Measurements from ENCODE around the gene PDE4D.
"Not testable (repeated sequence)": the region's sequence is repeated elsewhere in the genome, so short reads cannot be mapped to it uniquely, and the experiment has no call there.

The PDE4D gene

DNA sequence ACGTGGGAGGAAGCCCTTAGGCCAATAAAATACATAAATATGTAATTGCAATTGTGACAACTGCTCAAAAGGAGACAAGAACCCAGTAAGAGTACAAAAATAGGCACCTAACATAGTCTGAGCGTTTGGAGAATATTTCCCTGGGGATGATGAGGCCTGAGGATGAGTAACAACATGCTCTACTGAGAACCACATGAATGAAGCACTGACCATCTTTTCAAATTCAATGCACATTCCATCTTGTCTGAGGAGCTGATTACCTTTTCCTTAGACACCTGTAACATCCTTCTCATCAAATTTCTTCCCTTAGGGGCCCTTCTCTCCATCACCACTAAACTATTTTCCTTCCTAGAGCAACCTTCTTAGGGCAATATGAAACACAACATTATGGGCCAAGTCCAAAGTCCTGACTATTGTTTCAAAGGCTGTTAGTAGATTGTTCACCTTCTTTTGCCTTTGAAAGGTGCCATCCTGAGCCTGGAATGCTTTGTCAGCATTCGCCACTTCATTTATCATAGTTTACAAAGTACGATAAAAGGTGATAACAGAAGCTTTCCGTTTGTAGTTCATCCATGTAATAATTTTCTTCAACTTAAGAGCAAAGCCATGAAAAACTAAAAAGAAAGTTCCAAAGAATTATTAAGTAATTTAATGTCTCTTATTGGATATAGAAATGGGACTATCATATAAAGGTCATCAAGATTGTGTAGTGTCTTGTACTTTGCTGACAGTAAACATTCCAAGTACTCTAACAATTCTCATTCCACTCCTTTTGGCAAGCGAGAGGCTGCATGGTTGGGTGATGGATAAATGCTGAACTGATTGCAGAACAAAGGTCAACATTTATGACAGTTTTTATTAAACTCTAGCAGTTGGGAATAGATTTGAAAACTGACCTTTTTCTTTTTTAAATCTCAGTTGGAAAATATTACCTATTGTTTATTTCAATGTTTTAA lies 471.3 kb downstream of the PDE4D start:
- no peak for DNase-seq (ENCODE audit: low read depth in 2 of 2)

DNA sequence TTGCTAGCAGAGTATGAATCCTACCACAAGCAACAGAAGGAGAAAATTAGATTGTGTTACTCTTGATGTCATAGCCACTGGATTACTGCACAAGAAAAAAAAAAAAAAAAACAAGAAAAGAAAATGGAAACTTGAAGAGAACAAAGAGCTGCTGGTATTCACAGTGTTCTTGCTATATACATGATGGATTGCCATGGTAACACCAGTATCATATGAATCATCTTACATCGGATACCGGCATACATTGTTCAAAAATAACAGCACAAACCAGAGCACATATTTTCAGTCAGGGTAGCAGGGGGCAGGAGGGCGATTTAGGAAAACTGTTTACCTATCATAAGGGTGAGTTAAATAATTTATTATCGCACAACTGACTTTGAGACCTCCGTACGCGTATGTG lies 472.9 kb downstream of the PDE4D start:
- no peak for DNase-seq (ENCODE audit: low read depth in 2 of 2)

DNA sequence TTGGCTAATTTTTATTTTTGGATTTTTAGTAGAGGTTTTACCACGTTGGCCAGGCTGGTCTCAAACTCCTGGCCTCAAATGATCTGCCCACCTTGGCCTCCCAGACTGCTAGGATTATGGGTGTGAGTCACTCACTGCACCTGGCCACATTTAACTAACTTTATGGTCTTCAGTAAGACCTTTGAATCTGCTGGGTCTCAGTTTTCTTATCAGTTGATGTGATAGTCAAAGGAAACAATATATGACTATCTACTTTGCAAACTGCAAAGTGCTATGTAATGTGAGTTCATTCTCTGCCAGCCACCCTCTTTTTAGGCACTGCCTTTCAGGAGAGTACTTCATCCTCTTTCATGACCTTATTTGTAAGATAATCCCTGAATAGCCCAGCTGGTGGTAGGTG lies 474.7 kb downstream of the PDE4D start:
- no peak for DNase-seq (ENCODE audit: low read depth in 2 of 2)

DNA sequence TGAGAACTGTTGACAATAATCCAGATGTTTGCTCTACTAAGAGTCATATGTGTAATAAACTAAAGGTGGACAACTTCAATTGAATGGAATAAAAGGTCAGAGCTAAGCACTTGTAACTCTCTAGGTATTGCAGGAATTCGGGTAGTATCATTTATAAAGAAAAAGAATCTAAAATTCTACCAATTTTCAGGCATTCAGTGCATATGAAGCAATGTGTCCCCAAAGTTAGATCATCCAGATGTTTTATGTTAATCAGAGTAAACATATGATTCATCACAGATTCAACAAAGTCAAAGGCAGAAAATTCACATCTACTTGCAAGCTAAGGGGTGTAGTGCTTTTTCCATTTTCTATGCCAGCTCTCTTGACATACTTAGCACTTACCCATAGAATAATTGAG lies 477.1 kb downstream of the PDE4D start:
- no peak for DNase-seq (ENCODE audit: low read depth in 2 of 2)

DNA sequence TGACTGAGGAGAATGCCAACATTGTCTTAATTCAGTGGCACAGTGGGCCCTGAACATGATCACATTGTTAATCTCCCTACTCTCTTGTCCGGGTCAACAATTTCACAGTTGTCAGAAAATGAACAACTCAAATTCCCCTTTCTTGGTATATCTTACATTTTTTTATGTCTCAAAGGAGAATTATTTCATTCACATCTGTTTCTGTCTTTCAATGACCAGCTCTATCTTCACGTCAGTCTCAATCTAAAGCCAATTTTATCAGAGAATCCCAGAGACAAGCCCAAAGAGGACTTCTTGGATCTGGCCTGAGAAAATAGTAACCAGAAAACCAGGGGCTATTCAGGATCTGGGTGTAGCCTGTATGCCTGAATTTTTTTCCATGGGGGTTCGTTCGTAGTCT lies 477.5 kb downstream of the PDE4D start:
- no peak for DNase-seq (ENCODE audit: low read depth in 2 of 2)

DNA sequence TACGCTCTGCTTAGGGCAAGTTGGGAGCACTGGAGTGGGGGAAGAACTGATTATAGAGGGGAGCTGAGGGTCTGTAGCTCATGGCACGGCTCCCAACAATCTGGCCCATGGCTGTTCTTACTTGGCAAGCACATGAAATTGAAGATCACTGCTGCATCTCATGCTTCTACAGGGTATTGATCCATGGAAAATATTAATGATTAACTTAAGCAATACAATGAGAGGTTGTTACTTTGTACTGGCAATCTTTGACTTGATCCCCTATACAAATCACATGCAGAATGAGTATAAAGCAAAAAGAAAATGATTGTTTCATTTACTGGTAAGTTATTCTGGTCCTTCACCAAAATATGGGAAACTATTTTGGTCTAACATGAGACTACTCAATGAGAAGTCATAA lies 481.1 kb downstream of the PDE4D start:
- no peak for DNase-seq (ENCODE audit: low read depth in 2 of 2)

DNA sequence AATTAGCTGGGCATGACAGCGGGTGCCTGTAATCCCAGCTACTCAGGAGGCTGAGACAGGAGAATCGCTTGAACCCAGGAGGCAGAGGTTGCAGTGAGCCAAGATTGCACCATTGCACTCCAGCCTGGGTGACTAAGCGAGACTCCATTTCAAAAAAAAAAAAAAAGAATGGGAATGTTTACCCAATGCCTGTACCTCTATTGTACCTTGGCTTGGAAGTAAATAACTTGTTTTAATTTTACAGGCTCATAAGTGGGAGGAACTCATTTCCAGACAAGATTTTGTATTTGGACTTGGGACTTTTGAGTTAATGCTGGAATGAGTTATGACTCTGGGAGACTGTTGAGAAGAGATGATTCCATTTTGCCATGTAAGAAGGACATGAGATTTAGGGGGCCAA lies 484.5 kb downstream of the PDE4D start:
- DNase-seq (ENCODE audit: low read depth in 2 of 2): not testable (repeated sequence)

DNA sequence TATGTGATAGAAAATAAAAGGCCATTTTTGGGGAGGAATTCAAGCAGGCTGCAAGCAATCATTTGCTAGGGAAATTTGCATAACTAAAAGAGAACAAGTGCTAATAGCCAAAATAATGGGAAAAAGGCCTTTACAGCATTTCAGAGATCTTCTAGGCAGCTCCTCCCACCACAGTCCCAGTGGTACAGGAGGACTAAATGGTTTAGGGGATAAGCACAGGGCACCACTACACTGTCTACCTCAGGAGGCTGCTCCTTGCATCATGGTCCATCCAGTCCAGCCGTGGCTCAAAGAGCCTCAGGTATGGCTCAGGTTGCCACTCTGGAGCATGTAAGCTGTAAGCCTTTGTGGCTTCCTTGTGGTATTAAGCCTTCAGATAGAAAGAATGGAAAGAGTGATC lies 485.6 kb downstream of the PDE4D start:
- no peak for DNase-seq (ENCODE audit: low read depth in 2 of 2)

DNA sequence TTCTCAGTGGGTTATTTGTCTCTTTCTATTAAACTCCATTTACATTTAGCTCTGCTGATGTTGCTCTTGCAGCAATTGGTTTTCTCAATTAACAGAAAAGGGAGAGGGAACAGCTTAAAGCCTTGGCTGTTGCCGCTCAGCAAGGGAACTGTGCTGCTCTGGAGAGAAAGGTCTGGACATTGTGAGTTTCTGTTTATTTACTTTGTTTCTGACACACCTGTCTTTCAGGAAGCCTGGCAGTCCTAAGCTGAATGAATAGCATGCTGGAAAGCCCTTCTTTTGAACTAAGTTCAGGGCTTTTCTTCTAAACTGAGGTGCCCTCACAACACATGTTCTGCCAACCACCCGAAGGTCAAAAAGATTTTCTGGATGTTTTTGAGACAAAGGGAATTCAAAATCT lies 491.9 kb downstream of the PDE4D start:
- no peak for DNase-seq (ENCODE audit: low read depth in 2 of 2)

DNA sequence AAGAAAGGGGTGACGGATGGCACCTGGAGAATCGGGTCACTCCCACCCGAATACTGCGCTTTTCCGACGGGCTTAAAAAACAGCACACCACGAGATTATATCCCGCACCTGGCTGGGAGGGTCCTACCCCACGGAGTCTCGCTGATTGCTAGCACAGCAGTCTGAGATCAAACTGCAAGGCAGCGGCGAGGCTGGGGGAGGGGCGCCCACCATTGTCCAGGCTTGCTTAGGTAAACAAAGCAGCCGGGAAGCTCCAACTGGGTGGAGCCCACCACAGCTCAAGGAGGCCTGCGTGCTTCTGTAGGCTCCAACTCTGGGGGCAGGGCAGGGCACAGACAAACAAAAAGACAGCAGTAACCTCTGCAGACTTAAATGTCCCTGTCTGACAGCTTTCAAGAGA lies 498.6 kb downstream of the PDE4D start:
- not testable (repeated sequence) for DNase-seq (ENCODE audit: low read depth in 2 of 2)

DNA sequence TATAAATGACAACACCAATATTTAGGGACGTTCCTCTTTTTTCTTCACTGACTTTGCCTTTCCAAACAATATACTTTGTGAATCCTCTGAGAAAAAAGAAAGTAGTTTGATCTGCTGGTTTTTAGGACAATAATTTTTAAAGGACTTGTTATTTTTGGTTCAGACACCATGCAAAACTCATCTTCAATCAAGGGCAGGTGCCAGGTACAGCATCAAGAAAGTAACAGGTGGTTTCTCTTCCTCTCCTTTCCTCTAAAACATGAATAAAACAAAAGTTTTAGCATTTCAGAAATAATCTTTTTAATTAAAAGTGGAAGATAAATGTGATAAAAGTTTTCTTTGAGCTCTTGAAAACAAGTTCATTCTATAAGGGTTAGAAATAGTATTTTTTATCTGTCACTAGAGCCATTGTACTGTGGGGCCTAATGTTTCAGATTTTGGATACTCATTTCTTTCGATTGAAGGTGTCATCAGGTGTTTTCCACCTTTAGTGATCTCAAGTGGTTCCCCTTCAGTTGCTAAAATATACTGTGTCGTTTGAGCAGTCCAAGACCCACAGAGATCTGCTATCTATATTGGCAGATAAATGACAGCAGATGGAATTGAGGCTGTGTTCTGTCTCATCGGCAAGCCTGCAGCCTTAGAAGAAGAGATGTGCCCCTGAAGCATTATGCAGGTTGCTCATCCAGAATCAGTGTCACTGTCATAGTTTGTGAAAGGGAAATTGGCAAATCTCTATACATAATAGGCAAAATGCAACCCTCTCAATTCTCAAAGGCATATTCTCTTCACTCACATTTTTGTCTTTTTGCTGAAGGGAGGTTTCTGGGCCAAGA lies 499.7 kb downstream of the PDE4D start:
- DNase-seq (ENCODE audit: low read depth in 2 of 2): no peak

DNA sequence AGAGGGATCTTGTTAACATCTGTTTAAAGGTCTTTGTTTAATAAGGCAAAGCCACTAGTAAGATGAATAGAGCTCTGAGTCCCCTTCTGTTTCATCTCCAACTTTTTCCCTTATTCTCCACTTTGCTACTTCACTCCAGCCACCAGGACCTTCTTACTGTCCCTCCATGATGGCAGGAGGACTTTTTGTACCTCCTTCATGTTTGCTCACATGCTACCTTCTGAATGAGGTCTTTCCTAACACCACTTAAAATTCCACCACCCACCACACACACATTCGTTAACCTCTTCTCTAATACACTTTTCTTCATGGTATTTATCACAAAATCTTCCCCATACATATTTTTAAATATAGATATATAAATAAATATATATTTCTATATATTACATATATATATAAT lies 501.9 kb downstream of the PDE4D start:
- DNase-seq (ENCODE audit: low read depth in 2 of 2): no peak

DNA sequence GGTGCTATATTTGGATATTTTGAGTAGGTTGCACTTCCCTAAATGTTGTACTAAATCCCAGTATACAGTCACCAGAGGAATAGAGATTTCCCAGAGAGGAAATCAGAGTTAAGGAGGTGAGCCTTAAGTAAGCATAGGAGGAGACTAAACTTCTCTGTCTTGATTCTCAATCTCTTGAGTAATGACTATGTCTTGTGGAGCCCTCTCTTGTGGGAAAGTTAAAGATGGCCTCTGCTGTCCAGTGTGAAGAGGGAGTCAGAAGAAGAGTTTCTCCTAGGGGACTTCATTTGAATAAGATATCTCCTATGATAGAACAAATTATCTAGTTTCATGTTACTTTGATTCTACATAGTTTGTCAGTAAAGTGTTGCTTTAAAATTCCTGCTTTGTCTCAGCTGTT lies 502.5 kb downstream of the PDE4D start:
- no peak for DNase-seq (ENCODE audit: low read depth in 2 of 2)

DNA sequence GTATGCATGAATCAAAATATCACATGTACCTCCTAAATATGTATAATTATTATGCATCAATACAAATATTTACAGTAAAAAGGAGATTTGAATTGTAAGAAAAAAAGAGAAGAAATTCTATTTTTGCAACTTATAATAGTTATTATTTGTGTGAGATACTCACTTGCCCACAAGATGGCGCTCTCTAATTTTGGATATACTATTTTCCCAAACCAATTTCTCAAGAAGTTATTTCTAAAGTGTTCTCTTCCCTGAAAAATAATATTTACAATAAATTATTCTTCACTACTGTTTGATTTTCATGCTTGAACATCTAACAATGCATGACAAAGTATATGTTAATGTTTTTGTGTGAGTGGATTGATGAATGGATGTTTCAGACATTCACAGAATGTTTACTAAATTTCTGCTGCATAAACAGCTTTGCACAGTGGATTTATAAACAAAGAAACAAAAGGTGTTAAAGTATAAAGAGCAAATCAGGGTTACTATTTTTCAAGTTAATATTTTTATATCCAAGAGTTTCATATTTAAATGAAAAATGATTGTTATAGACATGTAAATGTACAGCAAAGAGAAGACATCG lies 503.4 kb downstream of the PDE4D start:
- DNase-seq (ENCODE audit: low read depth in 2 of 2): no peak

DNA sequence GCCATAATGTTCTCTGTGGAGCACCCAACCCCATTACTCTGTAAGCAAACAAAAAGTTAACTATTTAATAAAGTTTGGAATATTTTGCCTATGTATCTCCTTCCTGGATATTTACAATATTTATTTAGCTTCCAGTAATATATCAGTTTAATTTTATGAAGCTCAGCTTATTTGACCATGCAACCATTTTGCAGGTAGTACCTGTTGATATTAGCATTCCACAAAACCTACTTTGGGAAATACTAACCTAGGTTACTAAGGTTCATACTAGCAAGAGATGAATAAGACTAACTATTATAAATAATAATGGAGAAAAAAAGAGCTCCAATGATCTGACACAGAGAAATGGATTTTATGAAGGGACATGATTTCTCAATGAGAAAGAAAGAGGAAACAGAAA lies 506.4 kb downstream of the PDE4D start:
- DNase-seq (ENCODE audit: low read depth in 2 of 2): no peak

DNA sequence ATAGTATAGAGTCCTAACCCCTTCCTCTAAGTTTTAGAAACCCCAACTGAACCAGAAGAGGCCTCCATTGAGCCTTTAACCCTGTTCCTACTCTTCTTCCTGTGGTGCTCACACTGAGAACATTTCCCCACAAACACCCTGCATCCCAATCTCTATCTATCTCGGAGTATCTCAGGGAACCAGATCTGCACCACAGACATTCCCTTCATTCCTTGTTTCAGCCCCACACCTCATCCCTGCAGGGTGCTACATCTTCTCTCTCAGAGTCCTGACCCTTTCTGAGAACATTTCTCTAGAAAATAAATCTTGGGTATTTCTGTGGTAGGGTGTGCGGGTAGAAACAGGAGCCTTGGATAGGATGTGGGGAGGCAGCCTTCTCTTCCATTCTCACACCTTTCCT lies 507.8 kb downstream of the PDE4D start:
- no peak for DNase-seq (ENCODE audit: low read depth in 2 of 2)

DNA sequence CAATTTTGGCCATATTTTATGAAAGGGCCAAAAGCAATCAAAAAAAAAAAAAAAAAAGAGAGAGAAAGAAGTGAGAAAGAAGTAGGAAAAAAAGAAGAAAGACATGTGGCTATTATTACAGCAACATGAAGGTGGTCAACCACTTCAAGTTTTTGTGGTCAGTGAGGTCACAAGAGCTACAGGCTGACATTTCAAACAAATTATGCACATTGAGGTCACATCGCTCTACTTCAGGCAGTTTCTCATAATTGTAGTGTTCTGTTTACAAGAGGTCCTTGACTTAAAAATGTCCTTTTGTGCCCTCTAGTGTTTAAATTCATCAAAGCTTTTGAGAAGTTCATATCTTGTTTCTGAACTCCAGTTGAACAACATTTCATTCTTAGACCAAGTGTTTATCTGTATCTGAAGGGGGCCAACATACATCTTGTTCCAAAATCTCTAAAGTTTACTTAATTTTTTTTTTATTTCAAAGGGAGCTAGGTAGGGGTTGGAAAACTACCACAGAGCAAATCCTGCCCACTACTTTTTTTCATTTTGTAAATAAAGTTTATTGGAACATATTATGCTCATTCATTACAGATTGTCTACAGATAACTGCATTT lies 513.1 kb downstream of the PDE4D start:
- no peak for DNase-seq (ENCODE audit: low read depth in 2 of 2)

DNA sequence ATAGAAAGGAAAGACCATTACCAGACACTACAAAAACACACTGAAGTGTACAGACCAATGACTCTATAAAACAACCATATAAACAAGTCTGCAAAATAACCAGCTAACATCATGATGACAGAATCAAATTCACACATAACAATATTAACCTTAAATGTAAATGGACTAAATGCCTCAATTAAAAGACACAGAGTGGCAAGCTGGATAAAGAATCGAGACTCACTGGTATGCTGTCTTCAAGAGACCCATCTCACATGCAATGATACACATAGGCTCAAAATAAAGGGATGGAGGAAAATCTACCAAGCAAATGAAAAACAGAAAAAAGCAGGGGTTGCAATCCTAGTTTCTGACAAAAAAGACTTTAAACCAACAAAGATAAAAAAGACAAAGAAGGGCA lies 519.5 kb downstream of the PDE4D start:
- DNase-seq (ENCODE audit: low read depth in 2 of 2): not testable (repeated sequence)

DNA sequence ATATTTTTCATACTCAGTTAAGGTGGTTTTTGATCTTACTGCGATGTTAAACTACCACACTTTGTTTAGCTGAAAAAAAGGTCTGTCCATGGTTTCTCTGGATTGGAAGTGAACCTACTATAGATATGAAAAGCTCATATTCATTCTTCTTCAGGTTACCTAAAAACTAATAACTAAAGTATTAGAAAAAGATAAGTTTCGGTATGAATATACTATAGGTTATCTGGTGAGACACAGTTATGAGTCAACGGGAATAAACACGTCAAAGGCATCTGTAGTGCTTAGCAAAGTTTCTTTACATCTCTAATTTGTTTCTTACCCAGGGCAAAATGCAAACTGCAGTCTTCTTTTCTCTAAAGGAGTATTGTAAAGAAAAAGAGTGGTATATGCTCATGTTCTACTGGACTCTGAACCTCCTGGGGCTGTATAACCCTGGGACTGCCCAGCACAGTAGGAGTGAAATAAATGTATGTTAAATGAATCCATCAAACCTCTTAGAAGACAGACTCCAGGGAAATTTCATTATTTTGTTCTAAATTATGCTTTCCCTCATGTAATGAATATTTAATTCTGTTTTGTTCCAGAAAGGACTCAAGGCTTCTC lies 521.9 kb downstream of the PDE4D start:
- no peak for DNase-seq (ENCODE audit: low read depth in 2 of 2)

DNA sequence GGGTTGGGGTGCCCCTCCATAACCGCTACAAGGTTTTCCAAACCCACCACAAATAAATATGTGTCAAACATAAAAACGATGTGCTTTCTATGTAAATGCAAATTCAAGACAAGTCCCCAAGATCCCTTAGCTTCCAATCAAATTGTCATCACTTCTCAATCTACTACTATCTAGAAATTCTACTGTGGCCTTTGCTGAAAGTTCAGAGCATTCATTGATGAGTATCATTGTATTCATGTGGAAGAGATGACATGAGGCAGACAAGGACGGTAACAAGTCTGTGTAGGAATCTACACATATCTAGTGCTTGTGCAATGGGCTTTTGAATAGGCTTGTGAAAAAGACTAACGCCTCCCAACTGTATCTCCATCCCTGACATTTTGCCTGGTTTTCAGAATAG lies 524.6 kb downstream of the PDE4D start:
- no peak for DNase-seq (ENCODE audit: low read depth in 2 of 2)

DNA sequence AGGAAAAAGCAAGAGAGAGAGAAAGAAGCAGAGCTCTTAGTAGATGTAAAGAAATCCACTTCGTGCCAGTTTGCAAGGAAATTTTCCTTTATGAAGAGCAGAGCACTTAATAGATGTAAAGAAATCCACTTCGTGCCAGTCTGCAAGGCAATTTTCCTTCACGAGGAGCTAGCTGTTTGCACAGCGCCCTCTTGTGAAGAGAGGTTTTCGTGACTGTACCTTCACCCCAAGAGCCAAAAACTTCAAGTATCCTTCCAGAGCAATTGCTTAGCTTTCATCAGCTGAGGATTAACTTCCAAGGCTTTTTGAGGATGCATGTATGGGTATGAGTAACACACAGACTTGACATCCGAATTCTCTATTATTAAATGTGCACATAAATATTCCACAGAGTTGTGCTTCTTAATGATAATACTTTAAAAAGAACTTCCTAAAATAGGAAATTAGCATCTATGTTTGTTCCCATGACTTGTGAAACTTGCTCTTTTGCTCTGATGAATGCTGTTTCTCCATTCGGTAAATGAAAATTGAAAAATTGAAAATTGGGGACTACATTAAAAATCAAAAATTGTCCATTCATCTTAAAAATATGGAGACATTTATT lies 525.6 kb downstream of the PDE4D start:
- DNase-seq (ENCODE audit: low read depth in 2 of 2): no peak
